Measurements from ENCODE around the gene STK33.

DNA sequence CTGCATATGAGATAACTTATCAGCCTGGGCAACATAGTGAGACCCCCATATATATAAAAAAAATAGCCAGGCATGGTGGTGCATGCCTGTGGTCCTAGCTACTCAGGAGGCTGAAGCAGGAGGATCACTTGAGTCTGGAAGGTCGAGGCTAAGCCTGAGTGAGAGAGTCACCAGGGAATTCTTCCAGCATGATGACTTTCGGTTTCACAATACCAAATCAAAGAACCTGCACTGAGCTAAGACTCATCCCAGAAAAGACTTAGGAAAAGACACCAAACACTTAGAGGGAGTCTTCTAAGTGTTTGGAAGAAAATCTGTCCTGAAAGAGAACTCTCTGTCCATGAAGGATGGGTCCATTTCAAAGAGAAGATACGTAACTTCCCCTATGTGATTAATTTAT is 12.7 kb downstream of the STK33 start:
- TF ChIP-seq, protein P1, sequence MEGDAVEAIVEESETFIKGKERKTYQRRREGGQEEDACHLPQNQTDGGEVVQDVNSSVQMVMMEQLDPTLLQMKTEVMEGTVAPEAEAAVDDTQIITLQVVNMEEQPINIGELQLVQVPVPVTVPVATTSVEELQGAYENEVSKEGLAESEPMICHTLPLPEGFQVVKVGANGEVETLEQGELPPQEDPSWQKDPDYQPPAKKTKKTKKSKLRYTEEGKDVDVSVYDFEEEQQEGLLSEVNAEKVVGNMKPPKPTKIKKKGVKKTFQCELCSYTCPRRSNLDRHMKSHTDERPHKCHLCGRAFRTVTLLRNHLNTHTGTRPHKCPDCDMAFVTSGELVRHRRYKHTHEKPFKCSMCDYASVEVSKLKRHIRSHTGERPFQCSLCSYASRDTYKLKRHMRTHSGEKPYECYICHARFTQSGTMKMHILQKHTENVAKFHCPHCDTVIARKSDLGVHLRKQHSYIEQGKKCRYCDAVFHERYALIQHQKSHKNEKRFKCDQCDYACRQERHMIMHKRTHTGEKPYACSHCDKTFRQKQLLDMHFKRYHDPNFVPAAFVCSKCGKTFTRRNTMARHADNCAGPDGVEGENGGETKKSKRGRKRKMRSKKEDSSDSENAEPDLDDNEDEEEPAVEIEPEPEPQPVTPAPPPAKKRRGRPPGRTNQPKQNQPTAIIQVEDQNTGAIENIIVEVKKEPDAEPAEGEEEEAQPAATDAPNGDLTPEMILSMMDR (IDR thresholded peaks at IDR 0.05): no peak
- no peak for TF ChIP-seq POLR2A (IDR thresholded peaks at IDR 0.05)
- no peak for TF ChIP-seq EP300 (IDR thresholded peaks at IDR 0.05)
- TF ChIP-seq POLR2AphosphoS5 (IDR thresholded peaks at IDR 0.05): no peak
